B cell (primary cell): ENCODE data around the gene ASIP.

Experiments used
- EZH2 ChIP-seq: IDR thresholded peaks from 2 replicates; pipeline ENCODE4 v1.6.1; 2012; ENCODE audit warnings: borderline replicate concordance, low read depth, mild to moderate bottlenecking, moderate library complexity, low read length; ENCODE audit not compliant: insufficient read depth, poor library complexity, severe bottlenecking
- TF ChIP-seq, protein P1 (sequence below): fragments of 200-600 bp; IDR thresholded peaks from one replicate; pipeline ENCODE4 v1.8.0; 2022; ENCODE audit warnings: antibody characterized with exemption, mild to moderate bottlenecking

DNA sequence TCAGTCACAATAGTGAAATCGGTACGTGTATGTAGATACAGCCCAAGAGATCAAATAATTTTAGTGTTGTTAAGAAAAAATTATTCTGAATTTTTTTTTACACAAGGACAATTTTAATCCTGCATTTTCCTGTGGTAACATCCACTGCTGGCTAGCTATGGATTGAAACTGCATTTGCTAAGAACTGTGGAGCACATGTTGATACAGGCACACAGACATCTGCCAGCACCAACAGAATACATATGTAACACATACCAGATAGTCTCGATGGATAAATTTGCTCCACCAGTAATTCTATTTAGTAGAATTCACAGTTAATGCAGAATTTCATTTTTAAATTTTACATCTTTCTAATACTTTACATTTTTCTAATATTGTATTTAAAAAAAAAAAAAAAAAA is 2.2 kb downstream of the ASIP start:
- no peak for TF ChIP-seq EZH2
- TF ChIP-seq, protein P1, sequence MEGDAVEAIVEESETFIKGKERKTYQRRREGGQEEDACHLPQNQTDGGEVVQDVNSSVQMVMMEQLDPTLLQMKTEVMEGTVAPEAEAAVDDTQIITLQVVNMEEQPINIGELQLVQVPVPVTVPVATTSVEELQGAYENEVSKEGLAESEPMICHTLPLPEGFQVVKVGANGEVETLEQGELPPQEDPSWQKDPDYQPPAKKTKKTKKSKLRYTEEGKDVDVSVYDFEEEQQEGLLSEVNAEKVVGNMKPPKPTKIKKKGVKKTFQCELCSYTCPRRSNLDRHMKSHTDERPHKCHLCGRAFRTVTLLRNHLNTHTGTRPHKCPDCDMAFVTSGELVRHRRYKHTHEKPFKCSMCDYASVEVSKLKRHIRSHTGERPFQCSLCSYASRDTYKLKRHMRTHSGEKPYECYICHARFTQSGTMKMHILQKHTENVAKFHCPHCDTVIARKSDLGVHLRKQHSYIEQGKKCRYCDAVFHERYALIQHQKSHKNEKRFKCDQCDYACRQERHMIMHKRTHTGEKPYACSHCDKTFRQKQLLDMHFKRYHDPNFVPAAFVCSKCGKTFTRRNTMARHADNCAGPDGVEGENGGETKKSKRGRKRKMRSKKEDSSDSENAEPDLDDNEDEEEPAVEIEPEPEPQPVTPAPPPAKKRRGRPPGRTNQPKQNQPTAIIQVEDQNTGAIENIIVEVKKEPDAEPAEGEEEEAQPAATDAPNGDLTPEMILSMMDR, result no peak
